Prostate gland (tissue), 2 donors: ENCODE data around the gene ACOXL. TPM values are rescaled to one million over a fixed set of nuclear protein-coding genes. Genes with fewer than 3 reads are reported as not detected.
"Not testable (repeated sequence)": the region's sequence is repeated elsewhere in the genome, so short reads cannot be mapped to it uniquely, and the experiment has no call there.

Experiments used
- DNase-seq: peaks from one replicate; pipeline ENCODE4 v3.0.0-alpha.2; 2019; ENCODE audit warnings: low spot score
- H3K27ac ChIP-seq, 2 donors: fragments of 200-600 bp; sonication (generic); 2 replicates each; pipeline ENCODE4 v1.5.1; 2017 to 2019
- H3K27me3 ChIP-seq: fragments of 200-600 bp; sonication (generic); replicated peaks from 2 replicates; pipeline ENCODE4 v1.5.1; 2019; ENCODE audit not compliant: insufficient read depth
- H3K36me3 ChIP-seq, 2 donors: fragments of 200-600 bp; sonication (generic); 1 replicate in 1 of 2; 2 replicates in 1 of 2; pipeline versions ENCODE4 v1.5.1 to v1.8.1; 2017 to 2019
- H3K4me1 ChIP-seq: fragments of 200-600 bp; sonication (generic); replicated peaks from 2 replicates; pipeline ENCODE4 v1.5.1; 2019
- H3K4me3 ChIP-seq, 2 donors: fragments of 200-600 bp; sonication (generic); 2 replicates each; pipeline ENCODE4 v1.5.1; 2017 to 2019
- H3K9me3 ChIP-seq: fragments of 200-600 bp; sonication (generic); 2 replicates; pipeline ENCODE4 v1.5.1; 2017
- POLR2A ChIP-seq: fragments of 450-650 bp; IDR thresholded peaks from one replicate; pipeline ENCODE4 v1.6.1; 2016; ENCODE audit warnings: antibody characterized with exemption, mild to moderate bottlenecking
- POLR2AphosphoS5 ChIP-seq: sonication (generic); formaldehyde crosslinking; IDR thresholded peaks from one replicate; pipeline ENCODE4 v1.6.1; 2017; ENCODE audit warnings: antibody characterized with exemption
- WGBS: methylation state at CpG from one replicate; pipeline ENCODE4 v1.1.5; 2018; 5-methylcytosine and 5-hydroxymethylcytosine counted together
- intact Hi-C: fragments of 100-400 bp; cut with DNase I; formaldehyde crosslinking; loops from one replicate; pipeline ENCODE4 v1.14.2; 2022
- total RNA-seq, 2 donors: library from RNA; depleted of rRNA; stranded (reverse); fragments of >200 nt; gene quantifications; one replicate each; pipeline ENCODE4 v1.1.0, GENCODE V29; 2016
- TF ChIP-seq, protein P1 (sequence below), 4 experiments: fragments of 200-600 bp in 2 of 4; fragments of 450-650 bp in 2 of 4; sonication (generic) in 2 of 4; IDR thresholded peaks; 1 replicate in 3 of 4; 2 replicates in 1 of 4; pipeline ENCODE4 v1.5.1; 2016 to 2019; ENCODE audit warnings: antibody characterized with exemption in 4 of 4, mild to moderate bottlenecking in 2 of 4, moderate library complexity in 2 of 4

Gene ACOXL
- total RNA-seq, result 1 to 10 TPM; 8.0 to 8.3 TPM

DNA sequence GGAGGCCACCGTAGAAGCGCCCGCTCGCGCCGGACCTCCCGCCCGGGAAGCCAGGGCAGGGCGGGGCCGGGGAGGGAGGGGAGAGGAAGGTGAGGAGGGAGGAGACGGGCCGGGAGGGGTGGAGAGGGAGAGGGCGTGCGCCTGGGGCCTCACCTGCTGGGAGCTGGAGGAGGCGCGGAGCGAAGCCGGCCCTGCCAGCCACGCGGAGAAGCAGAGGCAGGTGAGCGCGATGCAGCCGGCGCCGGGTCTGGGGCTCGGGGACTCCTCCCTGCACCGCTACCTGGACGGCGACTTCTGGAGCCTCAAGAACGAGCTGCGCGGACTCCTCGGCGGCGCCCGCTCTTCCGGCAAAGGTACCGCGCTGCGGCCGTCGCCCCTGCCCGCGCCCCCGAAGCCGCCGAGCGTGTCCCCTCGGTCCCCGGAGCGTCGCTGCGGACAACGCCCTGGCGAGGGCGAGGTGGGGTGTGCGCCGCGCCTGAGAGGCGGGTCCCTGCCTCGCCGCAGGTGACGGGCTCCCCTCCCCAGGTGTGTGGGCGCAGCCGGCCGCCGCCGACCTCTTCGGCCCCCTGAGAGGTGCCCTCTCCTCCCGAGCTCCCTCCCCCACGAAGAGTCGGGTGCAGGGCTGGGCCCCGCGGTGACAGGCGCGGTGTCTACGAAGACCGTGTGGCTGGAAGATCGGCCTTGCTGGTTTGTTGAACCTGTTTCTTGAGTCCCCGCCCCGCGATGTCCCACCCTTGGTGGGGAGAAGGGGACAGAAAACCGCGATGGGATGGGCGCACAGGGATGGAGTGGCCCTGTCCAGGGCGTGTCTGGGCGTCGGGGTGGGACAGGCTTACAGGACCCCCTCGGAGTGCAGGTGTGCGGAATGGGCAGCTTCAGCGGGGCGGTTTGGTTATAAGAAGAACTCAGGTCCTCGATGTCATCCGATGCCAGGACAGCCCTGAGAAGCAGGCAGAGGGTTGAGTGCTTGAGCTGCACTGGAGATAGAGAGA is at the start of gene ACOXL:
TSS of gene ACOXL (plus strand) at position 152 of the 992 bp plus-strand sequence. CDS start 35,817 bp downstream, outside the sequence.
- intact Hi-C loops, result no loop called here
- no peaks in the 10 kb centered on the region for H3K4me1 ChIP-seq
- H3K27me3 ChIP-seq, result no peaks in the 10 kb centered on the region
- H3K27ac ChIP-seq, result peak within 1 kb of the TSS in 1 of 2 donors; percentile 38
- no peaks in the 10 kb centered on the region for H3K9me3 ChIP-seq
- no peaks in the 10 kb centered on the region for H3K36me3 ChIP-seq
- TF ChIP-seq POLR2AphosphoS5, result peak; percentile 22
- TF ChIP-seq, protein P1, sequence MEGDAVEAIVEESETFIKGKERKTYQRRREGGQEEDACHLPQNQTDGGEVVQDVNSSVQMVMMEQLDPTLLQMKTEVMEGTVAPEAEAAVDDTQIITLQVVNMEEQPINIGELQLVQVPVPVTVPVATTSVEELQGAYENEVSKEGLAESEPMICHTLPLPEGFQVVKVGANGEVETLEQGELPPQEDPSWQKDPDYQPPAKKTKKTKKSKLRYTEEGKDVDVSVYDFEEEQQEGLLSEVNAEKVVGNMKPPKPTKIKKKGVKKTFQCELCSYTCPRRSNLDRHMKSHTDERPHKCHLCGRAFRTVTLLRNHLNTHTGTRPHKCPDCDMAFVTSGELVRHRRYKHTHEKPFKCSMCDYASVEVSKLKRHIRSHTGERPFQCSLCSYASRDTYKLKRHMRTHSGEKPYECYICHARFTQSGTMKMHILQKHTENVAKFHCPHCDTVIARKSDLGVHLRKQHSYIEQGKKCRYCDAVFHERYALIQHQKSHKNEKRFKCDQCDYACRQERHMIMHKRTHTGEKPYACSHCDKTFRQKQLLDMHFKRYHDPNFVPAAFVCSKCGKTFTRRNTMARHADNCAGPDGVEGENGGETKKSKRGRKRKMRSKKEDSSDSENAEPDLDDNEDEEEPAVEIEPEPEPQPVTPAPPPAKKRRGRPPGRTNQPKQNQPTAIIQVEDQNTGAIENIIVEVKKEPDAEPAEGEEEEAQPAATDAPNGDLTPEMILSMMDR (IDR thresholded peaks at IDR 0.05), result no peak
- 2% methylated on average over 82 of the region's 94 CpGs for WGBS
- peak within 1 kb of the TSS; percentile 34 to 47 for H3K4me3 ChIP-seq
- peak; percentile 62 for DNase-seq

DNA sequence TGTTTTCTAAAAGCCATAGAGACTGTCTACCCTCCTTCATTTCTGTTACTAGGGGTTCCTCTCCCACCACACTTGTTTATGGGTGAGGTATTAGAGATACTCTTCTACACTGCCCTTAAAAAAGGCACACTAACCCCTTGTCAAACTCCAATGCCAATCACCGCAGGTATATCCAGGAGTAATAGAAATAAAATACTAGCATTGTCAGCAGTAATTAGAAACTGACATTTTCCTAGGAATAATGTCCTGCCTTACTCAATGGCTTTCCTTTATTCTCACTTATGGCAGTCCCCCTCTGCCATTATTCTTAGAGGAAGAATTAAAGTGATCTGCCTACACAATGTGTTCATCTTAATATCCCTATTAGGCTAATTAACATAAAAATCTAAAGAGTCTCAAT is 49.5 kb upstream of the ACOXL start:
- Histone ChIP-seq H3K4me3 (no peak overlapping the region), H3K4me1 (no peaks in the 10 kb centered on the region), H3K36me3 (no peaks in the 10 kb centered on the region), H3K27me3 (no peaks in the 10 kb centered on the region), H3K9me3 (no peaks in the 10 kb centered on the region), H3K27ac (no peak overlapping the region)
- TF ChIP-seq POLR2A (no peak), POLR2AphosphoS5 (no peak)
- TF ChIP-seq, protein P1 (IDR thresholded peaks at IDR 0.05), result no peak
- intact Hi-C loops, result no loop called here
- no peak for DNase-seq
- WGBS, result 100% methylated on average over 1 of the region's 1 CpG

DNA sequence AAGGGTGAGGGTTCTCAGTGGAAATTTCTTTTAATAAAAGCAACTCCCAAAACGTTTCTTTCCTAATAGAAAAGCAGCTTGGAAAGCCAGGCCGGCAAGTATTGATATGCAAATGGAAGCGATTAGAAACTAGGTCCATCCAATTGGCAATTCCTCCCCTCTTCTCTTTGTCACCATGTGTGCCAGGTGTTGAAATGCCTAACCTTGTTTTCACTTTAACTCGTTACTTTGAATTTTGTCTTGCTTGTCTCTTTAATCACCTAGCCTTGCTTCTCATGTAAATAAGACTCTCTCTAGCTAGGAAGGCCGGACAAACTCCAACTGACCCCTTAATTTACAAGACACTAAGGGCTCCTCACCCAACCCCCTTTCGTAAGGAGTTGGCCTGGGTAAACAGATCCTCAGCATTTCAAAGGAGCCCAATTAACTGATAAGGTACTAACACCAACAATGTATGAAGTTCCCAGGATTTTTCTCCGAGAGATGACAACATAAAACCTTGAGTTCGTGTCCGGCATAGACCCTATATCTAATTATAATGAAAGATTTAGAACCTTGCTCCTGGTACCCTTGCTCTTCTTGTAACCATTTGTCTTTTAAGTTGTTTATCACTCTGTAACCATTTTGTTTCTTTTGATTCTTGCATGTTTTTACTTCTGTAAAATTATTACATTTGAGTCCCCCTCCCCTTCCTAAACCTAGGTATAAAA is 44.4 kb upstream of the ACOXL start:
- WGBS, result 46% methylated on average over 9 of the region's 9 CpGs
- H3K4me1 ChIP-seq, H3K4me3 ChIP-seq, H3K9me3 ChIP-seq, H3K27me3 ChIP-seq, DNase-seq, H3K36me3 ChIP-seq, intact Hi-C loops, H3K27ac ChIP-seq: not testable (repeated sequence)

DNA sequence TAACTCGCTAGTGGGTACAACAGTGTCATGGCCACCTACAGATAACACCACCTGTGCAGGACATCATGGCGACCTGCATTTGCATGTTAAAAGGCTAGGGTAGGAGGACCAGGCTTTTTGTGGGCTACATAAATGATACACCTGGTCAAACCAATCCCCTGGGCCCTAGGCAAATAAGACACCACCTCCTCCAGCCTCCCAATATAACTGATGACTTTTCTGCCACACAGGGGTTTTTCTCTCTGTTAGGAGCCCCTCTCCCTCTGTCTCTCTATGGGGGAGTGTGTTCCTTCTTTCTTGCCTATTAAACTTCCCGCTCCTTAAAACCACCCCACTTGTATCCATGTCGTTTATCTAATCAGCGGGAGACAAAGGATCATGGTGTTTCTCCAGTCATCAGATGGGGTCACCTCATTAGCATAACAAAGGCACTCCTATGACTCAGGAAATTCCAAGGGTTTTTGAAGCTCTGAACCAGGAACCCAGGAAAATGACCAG is 43.7 kb upstream of the ACOXL start:
- no peaks in the 10 kb centered on the region for H3K36me3 ChIP-seq
- H3K4me3 ChIP-seq, result no peak overlapping the region
- no peak for DNase-seq
- H3K4me1 ChIP-seq, result no peaks in the 10 kb centered on the region
- TF ChIP-seq POLR2A (no peak), POLR2AphosphoS5 (no peak)
- TF ChIP-seq, protein P1 (IDR thresholded peaks at IDR 0.05), result no peak
- H3K9me3 ChIP-seq, result no peaks in the 10 kb centered on the region
- 52% methylated on average over 5 of the region's 5 CpGs for WGBS
- intact Hi-C loops, result no loop called here
- no peaks in the 10 kb centered on the region for H3K27me3 ChIP-seq
- H3K27ac ChIP-seq, result no peak overlapping the region
